Right kidney (tissue), 1 donor: ENCODE data around the gene CDH12.
"Not testable (repeated sequence)": the region's sequence is repeated elsewhere in the genome, so short reads cannot be mapped to it uniquely, and the experiment has no call there.

Experiments
- DNase-seq: peaks from one replicate; pipeline ENCODE4 v3.0.0-alpha.2; 2016

CDH12 gene

DNA sequence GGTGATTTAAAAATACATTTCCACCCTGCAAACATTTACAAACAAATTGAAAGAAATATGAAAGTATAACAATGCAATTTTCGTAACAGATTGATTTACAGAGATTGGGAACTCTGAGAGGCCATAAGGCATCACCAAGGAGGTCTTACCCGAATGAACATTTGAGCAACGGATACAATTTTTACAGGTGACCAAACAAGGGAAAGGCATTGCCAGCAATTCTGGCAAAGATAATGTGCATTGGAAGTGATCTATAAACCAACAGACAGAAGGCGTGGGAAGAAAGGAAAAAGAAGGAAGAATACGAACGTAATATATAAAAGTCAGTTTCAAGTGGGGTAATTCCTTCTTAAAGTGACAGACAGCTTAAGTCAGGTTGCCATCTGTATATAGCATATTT is 295.9 kb downstream of the CDH12 start:
- DNase-seq: no peak

- no peak for DNase-seq
Observed at GRCh38 chr5:22554475-22554874, 298.7 kb downstream of the CDH12 start.

DNA sequence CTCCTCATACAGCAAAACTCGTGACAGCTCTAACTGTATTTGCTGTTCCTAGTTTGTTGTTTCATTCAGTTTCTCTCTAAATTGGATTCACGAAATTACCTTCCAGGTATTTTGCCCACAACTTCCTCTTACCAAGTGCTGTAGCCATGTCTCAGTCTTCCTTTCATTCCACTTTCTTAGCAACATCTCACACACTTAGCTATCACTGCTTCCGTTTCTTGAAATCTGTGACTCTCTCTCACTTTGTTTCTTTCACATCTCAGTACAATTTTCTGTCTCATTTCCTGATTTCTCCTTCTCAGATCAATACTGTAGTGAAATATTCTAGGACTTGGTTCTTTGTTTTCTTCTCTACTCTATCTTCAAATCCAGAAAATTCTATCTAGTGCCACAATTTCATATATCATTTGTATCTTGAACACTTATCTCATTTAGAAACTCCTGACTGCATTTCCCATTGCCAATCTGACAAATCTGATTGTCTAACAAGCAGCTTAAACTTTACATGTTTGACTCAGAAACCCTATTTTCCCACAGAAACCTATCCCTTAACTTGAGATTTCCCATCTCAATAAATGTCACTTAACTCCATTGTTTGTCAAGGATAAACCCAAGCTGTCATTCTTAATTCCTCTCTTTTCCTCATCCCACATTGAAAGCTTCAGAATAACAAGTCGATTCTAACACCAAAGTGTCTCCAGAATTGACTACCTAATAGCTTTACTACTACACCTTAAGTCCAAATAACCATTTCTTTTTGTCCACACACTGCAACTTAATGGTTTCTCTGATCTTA is 303.1 kb downstream of the CDH12 start:
- no peak for DNase-seq

DNA sequence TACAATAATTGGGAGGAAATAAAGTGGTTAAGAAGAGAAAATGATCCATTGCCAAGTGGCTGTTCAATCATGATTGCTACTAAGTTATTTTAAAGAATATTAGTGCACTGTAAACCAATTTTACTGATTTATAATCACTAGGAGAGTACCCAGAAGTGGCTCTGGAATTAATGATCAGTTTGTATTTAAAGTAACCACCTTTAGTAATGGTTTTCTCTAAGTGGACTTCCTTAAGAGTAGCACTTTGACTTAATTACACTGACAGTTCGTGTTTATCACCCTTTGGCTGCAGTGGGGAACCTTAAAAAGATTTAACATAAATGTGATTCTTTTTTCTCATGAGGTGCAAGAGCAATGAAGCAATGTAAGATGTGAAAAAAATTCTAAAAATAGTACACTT is 310.8 kb downstream of the CDH12 start:
- no peak for DNase-seq

GRCh38 chr5:22541037-22541436 is 312.1 kb downstream of the CDH12 start:
- DNase-seq: no peak

DNA sequence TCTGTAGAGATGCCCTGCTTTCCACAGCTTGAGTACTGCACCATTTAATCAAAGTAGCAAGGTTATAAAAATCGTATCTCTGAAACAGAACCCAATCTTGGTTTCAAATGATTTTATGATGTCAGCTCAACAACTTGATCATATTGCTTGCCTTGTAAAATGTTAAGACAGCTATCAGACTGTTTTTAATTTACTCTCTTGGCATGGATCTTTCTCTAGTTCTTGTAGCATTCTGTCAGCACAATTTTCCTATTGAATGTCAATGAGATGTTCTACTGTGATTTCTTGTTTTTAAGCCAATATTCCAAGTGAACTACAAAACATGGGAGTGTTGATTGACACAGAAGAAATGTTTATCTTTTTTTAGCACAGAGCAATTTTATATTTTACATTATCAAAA is 313.4 kb downstream of the CDH12 start:
- DNase-seq: no peak

GRCh38 chr5:22531986-22532385 is 321.2 kb downstream of the CDH12 start:
- DNase-seq: no peak

DNA sequence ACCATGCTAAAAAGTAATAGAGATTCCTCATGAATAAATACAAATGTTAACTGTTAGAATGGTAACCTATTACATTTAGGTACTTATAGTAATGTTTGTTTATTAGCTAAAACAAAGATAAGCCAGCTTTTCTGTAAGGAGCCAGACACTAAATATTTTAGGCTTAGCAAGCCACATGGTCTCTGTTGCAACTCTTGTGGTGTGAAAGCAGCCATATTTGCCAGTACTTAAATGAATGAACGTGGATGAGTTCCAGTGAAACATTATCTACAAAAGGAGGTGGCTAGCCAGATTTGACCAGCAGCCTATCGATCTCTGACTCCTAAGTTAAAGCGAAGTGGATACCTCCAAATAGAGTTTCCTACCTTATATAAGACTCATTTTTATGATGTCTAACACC is 331.6 kb downstream of the CDH12 start:
- no peak for DNase-seq

- not testable (repeated sequence) for DNase-seq
Observed at GRCh38 chr5:22516497-22516896, 336.6 kb downstream of the CDH12 start.

GRCh38 chr5:22514231-22514630 is 338.9 kb downstream of the CDH12 start:
- DNase-seq: no peak

GRCh38 chr5:22505891-22506290 is 347.3 kb downstream of the CDH12 start:
- DNase-seq: no peak

DNA sequence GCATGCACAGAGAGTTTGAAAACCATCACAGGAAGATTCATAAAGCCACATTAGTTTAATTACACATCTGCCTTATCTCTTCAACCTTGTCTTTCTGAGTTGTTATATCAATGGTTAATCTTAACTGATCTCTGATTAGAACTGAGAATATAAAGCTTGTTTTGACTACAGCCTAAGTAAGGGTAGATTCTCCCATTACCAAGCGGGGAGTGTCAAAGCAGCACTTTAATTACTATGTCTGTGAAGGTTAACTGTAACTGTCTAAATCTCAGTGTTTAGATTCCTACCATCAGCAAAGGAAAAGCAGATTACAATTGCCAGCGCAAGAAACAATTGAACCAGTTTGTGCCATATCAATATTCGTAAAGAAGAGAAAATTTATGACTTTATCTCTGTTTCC is 348.7 kb downstream of the CDH12 start:
- no peak for DNase-seq

- DNase-seq: no peak
Observed at GRCh38 chr5:22500556-22500955, 352.6 kb downstream of the CDH12 start.

GRCh38 chr5:22496666-22497065 is 356.5 kb downstream of the CDH12 start:
- no peak for DNase-seq

DNA sequence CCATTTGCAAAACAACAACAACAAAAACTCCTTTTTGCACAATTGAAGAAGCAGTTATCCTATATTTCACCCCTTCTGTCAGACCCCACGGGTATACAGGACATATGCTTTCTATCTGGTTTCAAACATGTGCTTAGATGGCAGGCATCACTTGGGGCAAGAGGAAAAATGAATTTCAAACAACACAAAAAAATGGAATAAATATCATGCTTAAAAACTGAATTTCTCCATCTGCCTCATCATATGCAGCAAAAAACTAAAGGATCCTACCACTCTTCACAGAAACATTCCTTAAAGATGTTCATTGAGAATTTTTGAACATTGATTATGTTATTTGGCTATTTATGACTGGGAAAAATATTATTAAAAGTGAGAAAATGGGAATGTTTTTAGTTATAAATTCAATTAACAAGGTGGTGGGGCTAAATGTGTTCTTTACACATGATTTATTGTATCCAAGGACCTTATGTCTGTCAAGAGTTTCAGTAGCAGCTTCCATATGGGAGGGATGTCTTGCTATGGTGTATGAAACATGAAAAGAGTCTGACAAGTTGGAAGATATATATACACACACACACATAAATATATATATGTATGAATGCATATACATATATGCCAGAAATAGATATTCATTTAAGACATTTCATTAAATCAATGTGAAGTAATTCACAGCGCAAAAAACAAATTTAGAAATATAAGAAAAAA is 358.0 kb downstream of the CDH12 start:
- no peak for DNase-seq

DNA sequence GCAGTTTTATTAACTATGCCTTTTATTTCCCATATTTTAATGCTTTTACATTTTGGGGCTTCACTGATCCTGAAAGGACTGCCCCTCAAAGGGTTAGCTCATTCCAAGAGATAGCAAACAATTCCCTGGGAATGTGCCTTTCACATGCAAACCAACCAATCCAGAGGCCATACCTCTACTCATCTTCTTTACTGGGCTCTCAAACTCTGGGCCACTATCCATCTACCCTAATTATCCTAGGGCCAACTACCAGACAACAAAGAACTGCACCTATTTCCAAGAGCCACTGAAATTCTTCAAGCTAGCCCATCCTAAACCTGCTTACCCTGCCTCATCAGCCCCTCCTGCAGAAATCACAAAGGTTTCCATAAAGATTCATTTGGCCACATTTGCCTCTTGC is 364.7 kb downstream of the CDH12 start:
- DNase-seq: no peak

GRCh38 chr5:22480305-22480704 is 372.8 kb downstream of the CDH12 start:
- no peak for DNase-seq

DNA sequence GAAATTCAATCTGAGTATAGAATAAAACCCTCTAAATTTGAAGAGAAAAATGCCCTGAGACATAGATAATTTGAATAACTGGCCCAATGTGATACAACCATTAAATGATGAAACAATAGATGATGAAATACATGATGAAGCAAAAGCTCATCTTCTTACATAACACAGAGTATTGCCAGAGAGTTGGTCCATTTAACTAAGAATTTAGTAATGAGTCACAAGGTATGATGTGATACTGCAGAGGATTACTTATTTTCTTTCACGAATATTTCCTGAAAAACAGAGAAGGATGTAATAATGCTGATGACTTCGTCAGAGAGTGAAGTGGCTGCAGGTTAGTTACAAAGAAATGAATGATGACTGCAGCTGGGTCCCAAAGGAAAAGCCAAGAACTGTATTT is 379.3 kb downstream of the CDH12 start:
- no peak for DNase-seq

DNA sequence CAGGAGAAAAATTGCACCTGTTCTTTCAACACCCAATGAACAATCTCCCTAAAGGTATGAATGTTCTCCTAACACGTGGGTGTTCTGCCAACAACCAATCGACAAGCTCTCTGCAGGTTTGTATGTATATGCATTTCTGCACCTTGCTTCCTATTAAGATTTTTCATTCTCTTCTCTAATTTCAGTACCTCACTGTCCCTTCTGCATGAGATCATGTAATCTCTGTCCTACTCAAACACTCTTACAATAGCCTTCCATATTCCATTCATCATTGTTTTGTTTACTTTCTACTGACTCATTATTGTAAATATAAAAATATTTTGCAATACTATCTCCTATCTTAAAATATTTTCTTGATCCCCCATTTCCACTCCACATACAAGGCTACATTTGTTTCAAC is 382.0 kb downstream of the CDH12 start:
- DNase-seq: no peak

DNA sequence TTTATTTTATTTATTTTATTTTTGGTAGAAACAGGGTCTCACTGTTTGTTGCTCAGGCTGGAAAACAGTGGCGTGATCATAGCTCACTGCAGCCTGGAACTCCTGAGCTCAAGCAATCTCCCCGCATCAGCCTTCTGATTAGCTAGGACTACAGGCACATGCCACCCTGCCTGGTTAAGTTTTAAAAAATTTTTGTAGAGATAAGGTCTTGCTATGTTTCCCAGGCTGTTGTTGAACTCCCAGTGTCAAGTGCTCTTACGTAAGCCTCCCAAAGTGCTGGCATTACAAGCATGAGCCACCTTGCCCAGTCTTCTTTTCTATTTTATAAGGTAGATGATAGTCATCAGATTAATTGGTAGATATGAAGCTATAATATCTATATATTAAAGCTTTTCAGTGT is 382.7 kb downstream of the CDH12 start:
- no peak for DNase-seq

DNA sequence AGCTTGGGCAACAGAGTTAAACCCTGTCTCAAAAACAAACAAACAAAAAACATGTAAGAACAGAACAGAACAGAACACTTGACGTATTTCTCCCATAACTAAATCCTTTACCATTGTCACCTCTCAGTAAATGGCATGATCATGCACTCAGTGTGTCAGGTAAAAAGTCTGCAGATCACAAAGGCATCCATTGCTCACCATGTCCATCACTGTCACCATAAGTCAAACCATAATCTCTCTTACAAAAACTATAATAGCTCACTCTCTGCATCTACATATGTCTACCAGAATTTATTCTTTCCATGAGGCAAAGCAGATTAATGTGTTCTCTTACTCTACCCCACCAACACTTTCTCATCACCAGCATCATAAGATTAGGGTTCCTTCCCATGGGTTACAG is 387.5 kb downstream of the CDH12 start:
- DNase-seq: no peak

DNA sequence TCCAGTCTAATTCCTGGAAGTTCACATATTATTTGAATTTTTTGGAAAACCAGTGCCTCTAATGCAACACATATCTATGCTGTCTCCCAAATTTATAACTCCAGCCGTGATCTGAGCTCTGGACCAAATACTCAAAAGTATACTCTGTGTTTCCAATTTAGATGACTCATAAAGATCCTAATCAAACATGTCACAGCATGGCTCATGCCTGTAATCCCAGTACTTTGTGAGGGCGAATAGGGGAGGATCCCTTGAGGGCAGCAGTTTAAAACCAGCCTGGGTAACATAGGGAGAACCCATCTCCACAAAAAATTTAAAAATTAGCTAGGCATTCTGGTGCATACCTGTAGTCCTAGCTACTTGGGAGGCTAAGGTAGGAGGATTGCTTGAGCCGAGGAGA is 388.0 kb downstream of the CDH12 start:
- DNase-seq: no peak

DNA sequence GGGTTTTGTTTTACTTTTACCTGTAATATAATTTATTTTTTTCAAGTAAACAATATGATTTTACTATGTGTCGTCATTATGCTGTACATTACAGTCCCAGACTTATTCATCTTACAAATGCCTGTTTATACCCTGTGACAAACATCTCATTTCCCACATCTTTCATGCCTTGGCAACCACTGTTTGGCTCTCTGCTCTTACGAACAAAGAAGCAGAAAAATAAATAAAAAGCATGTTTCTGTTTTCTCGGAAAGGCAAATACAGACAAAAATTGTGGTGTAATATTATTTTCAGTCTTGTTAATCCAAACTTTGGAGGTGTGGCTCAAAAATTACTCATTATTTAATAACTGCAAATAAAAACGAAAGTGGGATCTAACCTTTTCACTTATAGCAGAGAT is 393.0 kb downstream of the CDH12 start:
- no peak for DNase-seq

GRCh38 chr5:22432905-22433304 is 420.2 kb downstream of the CDH12 start:
- DNase-seq: no peak
